Activated T-cell treated with anti-CD3 and anti-CD28 coated beads, Interleukin-2, amount 50 U/mL, for 48 hours (primary cell): ENCODE data around the gene DDB1.

Experiments
- DNase-seq, 2 experiments: peaks; one replicate each; pipeline ENCODE4 v3.0.0-alpha.2; 2020

The DDB1 gene

GRCh38 chr11:61354208-61354607 is 21.3 kb upstream of the DDB1 start:
- DNase-seq, result no peak

- DNase-seq, result no peak
These were observed 20.5 kb upstream of the DDB1 start for GRCh38 chr11:61353131-61354067.

- no peak for DNase-seq
These were observed 19.1 kb upstream of the DDB1 start for GRCh38 chr11:61352038-61352437.

- DNase-seq, result no peak
These were observed 17.9 kb upstream of the DDB1 start for GRCh38 chr11:61350803-61351202.

DNA sequence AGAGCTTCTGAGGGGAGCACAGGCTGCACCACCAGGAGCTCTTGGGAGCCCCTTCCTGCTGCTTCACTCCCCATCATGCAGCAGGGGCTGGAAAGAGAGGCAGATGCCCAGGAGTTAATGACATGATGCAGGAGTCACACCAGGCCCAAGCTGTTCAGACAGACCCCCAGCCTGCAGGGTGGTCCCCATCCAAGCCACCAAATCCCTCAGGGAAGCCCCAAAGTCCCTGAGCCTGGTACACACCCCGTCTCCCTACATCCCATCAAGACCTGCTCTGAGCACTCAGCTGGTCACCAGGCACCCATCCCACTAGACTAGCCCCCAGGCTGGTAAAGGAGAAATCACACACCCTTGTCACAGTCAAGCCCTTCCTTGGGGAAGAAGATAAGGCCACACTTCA is 17.4 kb upstream of the DDB1 start:
- DNase-seq, result no peak

DNA sequence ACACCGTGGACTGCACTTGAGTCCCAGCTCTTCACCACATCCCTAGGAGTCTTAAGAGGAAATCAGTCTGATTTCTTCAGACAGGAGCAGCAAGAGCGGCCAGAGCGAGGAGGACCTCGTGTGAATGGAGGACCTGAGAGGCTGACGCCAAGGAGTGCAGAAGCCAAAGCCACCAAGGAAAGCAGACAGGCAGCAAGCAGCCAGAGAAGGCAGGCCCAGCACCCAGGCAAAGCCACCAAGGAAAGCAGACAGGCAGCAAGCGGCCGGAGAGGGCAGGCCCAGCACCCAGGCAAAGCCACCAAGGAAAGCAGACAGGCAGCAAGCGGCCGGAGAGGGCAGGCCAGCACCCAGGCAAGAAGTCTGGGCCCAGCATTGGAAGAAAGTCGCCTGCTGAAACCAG is 17.0 kb upstream of the DDB1 start:
- DNase-seq, result no peak

GRCh38 chr11:61349189-61349751 is 16.4 kb upstream of the DDB1 start:
- no peak for DNase-seq

DNA sequence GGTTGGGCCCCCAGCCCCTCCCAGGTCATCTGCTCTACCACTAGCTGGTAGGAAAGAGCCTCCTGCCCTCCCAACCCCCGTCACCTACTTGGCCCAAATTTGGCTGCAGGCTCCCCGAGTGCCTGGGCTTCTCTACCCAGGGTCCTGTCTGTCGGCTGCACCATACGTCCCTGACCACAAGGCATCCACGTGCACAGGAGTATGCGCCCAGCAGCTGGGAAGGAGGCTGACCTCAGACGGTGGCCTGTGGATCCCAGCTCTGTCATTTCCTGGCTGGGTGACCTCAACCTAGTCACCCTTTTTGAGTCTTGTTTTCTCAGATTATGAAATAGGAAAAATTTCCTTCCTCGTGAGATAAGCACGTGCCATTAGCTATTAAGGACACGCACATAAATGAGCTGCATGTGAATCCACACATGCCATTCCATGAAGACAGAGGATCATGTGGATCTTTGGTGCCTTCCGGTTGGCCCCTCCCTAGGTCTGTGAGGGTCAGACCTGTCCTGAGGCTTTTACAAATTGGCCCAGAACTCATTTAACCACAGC is 15.1 kb upstream of the DDB1 start:
- no peak for DNase-seq

DNA sequence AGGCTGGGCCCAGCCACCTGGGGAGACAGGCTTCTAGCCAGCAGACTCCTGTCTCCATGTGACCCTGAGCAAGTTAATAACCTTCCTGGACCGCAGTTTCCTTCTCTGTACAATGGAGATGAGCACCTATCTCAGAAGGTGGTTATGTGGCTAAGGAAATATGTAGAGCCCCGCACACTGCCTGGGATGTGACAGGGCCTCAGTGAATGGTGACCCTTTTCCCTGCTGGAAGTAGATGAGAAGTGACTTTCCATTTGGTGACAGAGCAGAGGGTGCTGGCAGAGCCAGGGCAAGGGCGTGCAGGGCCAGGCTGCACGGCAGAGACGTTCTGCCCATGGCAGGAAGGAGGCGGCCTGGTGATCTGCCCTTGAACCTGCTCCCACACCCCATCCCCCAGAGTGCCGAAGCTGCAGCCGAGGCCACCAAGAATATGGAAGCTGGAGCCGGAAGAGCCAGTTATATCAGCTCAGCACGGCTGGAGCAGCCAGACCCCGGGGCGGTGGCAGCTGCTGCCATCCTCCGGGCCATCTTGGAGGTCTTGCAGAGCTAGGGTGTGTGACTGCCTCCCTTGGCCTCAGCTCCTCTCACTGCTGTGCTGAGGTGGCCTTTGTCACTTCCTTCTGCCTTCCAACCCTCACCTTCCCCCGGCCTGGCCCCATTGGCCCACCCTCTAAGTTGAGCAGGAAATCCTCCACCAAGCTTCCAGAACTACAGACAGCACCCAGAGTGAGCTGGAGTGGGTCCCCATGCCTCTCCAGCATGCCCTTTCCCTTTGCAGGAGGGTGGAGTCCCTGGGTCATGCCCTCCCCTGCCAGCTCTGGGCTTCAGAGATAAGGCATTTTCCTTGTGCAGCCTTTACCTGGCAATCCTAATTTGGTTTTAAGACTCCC is 13.3 kb upstream of the DDB1 start:
- DNase-seq, result no peak

- DNase-seq, result no peak
These were observed 12.3 kb upstream of the DDB1 start for GRCh38 chr11:61345170-61345610.

DNA sequence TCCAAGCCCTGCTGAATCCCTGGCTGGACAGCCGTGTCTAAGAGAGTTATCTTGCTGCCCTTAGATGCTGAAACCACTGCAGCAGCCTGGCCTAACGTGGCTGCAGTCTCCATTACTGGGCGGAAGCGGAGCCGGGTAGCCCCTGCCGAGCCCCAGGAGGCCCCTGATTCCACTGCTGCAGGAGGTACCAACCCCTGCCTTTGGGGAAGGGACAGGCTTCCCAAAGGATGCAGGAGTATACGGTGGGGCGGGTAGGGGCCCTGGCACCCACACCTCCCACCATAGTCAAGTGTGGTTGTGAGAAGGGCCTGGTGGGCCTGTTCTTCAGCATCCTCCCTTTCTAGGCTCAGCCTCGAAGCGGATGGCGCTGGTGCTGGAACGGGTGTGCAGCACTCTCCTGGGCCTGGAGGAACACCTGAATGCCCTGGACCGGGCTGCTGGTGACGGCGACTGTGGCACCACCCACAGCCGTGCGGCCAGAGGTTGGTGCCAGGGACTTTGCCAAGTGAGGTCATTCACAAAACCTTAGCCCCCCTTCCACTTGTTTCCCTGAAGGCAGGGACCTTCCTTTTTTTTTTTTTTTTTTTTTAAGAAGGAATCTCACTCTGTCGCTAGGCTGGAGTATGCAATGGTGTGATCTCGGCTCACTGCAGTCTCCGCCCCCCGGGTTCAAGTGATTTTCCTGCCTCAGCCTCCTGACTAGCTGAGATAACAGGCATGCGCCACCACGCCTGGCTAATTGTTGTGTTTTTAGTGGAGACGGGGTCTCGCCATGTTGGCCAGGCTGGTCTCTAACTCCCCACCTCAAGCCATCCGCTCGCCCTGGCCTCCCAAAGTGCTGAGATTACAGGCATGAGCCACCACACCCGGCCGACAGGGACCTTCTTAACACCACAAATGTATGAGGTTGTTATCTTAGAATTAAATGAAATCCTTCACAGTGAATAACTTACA is 11.2 kb upstream of the DDB1 start:
- DNase-seq, result no peak

DNA sequence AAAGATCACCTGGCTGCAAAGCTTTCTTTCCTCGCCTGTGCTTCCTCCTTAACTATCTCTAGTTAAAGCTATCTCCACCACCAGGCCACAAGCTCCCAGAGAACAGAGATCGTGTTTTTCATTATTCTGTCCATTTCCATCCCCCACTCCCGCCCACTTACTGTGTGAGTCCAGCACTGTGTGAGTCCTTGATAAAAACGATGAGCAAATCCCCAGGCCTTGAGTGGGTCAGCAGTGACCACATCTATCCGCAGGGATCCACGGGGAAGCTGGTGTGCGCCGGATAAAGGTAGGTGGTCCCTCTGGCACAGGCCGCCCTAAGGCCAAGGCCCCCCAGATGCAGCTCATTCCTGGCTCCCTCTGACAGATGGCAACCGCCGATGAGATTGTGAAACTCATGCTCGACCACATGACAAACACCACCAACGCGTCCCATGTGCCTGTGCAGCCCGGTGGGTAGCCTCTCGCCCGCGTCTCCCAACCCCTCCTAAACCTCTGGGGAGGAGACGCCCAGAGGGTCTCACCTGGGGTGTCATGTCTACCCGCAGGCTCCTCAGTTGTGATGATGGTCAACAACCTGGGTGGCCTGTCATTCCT is 9.4 kb upstream of the DDB1 start:
- DNase-seq, result no peak

DNA sequence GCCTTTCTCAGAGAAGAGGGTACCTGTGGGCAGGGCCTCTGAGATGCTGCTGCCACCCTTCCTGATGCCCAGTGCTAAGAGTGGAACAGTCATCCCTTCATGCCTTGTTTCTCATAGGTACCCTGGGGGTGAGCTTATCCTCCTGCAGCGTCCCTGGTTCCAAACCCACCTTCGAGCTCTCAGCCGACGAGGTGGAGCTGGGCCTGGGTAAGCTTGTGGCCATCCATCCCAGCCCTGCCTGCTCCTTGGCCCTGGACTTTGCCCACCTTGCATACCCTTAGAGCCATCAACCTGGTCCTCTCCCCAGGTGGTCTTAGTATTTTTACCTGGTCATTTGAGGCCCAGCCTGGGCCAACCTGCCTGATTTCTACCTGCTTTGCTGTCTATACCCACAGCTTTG is 8.8 kb upstream of the DDB1 start:
- no peak for DNase-seq

GRCh38 chr11:61340979-61341378 is 8.1 kb upstream of the DDB1 start:
- DNase-seq, result no peak

GRCh38 chr11:61339490-61339878 is 6.6 kb upstream of the DDB1 start:
- DNase-seq, result no peak

- DNase-seq, result no peak
These were observed 6.0 kb upstream of the DDB1 start for GRCh38 chr11:61338783-61339489.

DNA sequence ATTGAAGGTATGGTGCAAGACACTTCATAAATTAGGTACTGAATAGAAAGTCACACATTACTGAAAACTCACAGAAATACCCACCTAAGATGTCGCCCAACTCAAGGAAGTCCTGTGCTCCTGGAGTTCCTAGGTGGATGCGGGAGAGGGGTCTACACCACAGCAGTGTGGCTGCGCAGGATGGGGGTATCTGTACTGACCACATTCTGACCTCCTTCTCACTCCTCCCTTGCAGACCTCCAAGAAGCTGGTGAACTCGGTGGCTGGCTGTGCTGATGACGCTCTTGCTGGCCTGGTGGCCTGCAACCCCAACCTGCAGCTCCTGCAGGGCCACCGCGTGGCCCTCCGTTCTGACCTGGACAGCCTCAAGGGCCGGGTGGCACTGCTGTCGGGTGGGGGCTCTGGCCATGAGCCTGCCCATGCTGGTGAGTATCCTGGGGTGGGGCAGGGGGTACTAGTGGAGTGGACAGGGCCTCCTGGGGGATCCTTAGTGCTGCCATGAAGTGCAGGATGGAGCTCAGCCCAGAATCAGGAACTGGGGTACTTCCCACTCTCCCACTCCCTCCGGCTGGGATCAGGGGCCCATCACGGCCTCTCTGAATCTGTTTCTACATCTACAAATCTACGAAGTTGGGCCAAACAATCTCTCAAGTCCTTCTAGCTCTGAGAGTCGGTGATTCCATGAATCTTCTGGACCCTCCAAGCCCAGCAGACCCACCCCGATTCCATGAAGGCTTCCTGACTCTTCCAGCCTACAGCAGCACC is 5.0 kb upstream of the DDB1 start:
- no peak for DNase-seq

DNA sequence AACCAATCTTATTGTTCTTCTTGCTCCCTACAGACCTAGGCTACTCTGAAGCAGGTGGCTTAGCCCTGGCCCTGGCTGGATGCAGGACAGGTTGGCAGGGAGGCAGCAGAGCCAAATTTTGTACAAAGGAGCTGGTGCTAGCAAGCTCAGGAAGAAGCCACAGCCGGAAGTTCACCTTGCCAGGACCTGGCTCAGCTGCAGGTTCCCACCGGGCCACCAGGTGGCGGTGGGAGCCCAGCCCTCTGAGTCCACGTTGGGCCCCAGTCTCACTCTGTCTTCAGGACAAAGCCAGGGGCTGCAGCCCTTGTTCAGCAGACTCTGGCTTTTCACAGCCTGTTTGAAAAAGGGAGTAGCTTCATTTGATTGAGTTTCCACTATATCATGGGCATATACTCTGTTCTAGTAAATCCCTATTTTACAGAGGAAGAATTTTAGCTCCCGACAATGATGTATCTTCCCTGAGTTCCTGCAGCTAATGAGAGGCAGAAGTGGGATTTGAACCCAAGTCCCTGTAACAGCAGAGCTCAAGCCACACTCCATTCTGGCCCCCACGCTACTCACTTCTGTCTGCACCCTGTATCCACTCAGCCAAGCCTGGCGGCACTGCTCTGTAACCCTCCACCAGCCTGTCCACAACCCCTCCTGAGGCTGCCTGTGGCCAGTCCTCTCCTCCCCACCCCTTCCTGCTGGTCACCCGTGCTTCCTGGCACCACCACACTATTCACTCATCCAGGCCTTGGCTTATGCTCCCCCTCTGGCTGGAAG is 3.4 kb upstream of the DDB1 start:
- DNase-seq, result peak; percentile 86 to 91

DNA sequence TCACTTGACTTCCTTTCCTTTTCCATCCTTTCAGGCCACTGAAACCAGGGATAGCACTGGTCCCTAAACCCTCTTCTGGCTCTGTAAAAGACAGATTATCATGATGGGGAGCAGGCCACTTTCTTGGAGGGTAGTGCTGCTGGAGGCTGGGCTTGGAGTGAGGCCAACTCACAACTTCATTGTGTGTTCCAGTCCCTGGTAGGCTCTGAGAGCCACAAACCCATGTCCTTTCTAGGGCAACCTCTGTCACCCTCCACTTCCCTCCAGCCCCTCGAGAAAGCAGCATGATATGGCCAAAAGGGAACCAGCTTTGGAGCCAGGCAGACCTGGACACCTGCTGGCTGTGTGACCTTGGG is 2.4 kb upstream of the DDB1 start:
- no peak for DNase-seq
